GM21515 (cell line): ENCODE results near the gene P2RX3.

Experiments used
- ATAC-seq: cut with Tn5 transposase; IDR thresholded peaks from one replicate; pipeline ENCODE4 v1.9.1; 2021; ENCODE audit not compliant: unreplicated experiment

P2RX3 gene

DNA sequence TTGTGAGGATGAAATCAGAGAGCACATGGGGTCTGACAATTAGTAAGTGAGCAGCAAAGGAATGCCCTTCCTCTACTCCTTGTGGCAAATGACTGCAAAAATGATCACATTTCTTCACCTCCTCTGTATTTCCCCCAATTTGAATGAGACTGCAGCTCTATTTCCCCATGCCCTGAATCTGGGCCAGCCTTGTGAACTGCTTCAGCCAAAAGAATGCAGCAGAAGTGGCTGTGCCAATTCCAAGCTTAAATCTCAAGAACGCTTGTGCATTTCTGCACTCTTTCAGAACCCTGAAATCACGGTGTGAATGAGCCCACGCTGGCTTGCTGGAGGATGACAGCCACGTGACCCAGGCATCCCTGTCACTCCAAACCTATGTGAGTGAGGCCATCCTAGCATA is 78.9 kb downstream of the P2RX3 start:
- ATAC-seq: no peak

DNA sequence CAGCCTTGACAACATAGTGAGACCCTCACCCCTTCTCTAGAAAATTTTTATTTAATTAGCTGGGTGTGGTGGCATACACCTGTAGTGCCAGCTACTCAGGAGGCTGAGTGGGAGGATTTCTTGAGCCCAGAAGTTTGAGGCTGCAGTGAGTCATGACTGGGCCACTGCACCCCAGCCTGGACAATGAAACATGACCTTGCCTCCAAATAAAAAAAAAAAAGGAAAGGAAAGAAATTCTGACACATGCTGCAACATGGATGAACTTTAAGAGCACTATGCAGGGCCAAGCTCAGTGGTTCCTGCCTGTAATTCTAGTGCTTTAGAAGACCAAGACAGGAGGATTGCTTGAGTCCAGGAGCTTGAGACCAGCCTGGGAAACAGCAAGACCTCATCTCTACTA is 80.0 kb downstream of the P2RX3 start:
- ATAC-seq: no peak

DNA sequence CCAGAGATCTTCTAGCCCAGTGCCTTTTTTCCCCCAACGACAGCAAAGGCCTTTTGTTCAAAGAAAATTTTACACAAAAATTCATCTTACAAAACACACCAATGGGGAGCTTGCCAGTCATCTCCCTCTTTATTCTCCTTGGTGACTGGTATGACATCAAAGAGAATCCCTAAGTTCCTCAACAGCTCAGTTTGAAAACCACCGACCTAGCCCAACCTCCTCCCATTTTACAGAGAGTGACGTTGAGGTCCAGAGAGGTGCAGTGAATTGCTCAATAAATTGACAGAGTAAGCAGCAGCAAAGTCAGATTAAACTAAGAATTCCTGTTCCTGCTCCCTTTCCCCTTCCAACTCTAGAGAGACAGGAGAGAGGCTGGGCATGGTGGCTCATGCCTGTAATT is 81.0 kb downstream of the P2RX3 start:
- ATAC-seq: no peak

DNA sequence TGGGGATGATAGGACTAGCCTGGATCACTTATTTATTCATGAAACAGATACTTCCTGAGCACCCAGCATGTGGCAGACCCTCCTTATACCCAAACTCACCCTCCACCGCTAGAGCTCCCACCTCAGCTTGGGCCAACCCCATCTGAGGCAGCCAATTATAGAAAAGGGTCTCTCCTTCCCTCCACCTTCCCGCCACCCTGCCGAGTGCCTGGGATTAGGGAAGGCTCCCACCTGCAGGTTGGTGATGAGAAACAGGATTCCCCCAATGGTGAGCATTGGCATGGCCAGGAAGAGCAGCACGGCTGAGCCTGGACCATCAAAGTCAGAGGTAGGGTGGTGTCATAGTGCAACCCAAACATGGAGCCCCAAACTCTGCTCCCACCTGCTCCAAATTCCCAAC is 82.9 kb downstream of the P2RX3 start:
- ATAC-seq: no peak

DNA sequence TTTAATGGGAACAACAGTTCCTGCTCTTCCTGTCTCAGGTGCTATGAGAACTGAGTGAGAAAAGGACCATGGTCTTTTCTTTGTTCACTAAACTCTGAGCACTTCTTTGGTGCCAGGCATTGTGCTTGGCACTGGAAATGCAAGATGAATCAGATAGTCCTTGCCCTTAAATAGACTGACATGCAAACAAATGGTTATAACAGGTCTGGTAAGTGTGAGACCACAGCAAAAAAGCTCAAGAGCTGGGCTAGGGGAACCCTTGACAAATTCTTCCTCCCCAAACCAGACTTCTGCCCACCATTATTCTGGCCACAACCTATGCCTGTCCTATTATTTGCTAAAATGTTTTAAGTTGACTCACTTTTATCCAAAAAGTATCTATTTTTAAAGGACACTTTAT is 83.7 kb downstream of the P2RX3 start:
- ATAC-seq: no peak
